ENCODE measurements around the gene CLEC20A.

GRCh38 chr1:178538192-178538916, 41.6 kb upstream of the CLEC20A start:
- TF ChIP-seq EZH2 (IDR thresholded peaks at IDR 0.05; ENCODE audit: low read length, unreplicated experiment): no peak
- no peak for TF ChIP-seq CTCF (conservative IDR thresholded peaks at IDR 0.05; ENCODE audit: low read depth, low read length)

Data from PC-3 (cell line).